SHP77 treated with DMSO at 0.1 percent for 48 hours (cell line): ENCODE data around the gene ACOT13.
"Not testable (repeated sequence)": the region's sequence is repeated elsewhere in the genome, so short reads cannot be mapped to it uniquely, and the experiment has no call there.

Experiments
- DNase-seq: peaks from one replicate; lab custom pipeline; 2025; lab: John Stamatoyannopoulos, UW

Gene ACOT13

GRCh38 chr6:24731456-24732134 is 64.7 kb downstream of the ACOT13 start:
- not testable (repeated sequence) for DNase-seq

GRCh38 chr6:24734166-24734565 is 67.3 kb downstream of the ACOT13 start:
- DNase-seq: no peak

GRCh38 chr6:24734710-24735109 is 67.8 kb downstream of the ACOT13 start:
- not testable (repeated sequence) for DNase-seq

DNA sequence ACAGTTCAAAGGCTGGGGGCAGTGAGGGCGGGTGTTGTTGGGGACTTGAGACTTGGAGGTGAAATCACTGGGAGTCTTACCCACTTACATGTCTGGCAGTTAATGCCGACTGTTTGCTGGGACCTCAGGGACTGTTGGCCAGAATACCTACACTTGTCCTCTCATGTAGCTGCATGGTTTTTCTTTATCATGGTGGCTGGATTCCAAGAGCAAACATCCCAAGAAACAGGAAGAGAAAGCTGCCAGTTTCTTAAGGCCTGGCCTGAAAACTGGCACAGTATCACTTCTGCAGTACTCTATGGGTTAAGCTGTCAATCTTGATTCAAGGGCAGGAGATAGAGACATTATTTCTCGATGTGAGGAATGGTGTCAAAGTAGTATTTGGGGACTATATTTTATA is 71.9 kb downstream of the ACOT13 start:
- DNase-seq: no peak

- no peak for DNase-seq
These were observed 74.0 kb downstream of the ACOT13 start for GRCh38 chr6:24740861-24741260.

DNA sequence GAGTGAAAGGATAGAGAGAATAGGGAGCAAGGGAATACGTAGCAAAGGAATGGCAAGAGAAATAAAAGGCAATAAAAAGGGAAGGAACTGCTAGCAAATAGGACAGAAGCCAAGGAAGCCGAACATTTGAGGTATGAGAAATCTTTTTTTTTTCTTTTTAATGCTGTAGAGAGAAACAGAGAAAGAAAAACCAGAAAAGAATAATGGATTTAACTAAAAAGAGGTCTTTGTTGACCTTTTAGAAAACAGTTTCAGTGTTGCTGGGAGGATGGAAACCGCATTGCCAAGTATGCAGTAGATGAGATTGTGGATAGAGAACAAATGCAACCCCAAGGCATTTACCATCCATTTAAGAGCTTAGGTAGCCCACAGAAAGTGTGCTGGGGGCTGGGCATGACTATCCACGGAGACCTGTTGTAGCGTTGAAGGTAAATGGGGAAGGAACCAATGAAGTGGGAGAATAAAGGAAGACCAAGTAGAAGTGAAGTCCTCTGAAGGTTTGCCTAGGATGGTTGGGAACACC is 75.4 kb downstream of the ACOT13 start:
- DNase-seq: no peak

DNA sequence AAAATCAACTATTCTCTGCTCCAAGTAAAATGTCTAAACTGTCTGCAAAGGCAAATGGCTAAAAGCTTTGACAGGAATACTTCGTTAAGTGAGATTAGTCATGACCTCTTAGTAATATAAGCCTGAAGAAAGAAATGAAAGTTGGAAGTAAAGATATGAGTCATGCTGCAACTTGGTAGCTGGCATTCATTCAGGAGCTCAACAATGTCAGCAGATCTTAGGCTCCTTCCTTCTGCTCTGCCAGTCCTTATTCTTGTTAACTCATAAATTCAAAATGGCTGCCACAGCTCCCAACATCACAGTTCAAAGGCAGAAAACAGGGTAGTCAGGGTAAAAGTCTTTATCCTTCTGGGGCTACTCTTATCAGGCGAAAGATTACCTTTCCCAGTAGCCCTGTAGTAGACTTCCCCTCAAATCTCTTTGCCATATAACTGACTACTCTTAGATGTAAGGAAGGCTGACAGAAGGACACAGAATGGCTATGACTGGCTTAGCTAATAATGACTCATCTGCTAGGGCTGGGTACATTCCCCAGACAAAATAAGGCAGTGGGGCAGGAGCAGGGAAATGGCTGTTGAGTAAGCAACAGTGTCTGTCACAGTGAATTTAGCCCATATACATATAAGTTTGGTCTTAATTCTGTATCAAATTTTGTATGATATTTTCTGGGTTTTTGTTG is 76.5 kb downstream of the ACOT13 start:
- no peak for DNase-seq

DNA sequence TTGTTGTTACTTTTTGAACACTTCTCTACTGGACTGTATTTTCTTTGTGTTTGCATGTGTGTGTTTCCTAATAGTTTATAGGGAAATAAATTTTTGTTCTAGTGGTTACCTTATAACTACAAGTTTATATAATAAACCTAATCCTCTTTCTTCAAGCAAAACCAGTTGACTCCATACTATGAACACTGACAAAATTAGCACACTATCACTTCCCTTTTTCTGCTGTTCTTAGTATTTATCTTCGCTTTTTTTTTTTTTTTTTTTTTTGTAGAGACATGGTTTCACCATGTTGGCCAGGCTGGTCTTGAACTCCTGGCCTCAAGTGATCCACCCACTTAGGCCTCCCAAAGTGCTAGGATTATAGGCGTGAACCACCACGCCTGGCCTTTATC is 77.1 kb downstream of the ACOT13 start:
- no peak for DNase-seq

DNA sequence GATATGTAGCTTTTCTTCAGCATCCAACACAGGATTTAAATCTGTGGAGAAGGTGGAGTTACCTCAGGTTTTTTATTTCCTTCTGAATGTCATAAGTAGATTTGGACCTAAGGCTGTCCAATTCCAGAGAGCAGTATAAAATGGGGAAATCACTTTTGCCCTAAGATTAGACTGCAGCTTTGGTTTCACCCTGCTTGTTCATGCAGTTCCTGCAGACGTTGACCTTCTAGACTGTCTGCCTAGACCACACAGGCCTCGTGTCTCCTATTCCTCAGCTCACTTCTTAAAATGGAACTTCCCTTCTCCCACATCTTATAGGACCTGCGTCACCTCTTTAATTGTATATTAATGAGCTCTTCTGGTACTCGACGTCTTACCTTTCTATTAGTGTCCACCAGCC is 78.0 kb downstream of the ACOT13 start:
- no peak for DNase-seq

DNA sequence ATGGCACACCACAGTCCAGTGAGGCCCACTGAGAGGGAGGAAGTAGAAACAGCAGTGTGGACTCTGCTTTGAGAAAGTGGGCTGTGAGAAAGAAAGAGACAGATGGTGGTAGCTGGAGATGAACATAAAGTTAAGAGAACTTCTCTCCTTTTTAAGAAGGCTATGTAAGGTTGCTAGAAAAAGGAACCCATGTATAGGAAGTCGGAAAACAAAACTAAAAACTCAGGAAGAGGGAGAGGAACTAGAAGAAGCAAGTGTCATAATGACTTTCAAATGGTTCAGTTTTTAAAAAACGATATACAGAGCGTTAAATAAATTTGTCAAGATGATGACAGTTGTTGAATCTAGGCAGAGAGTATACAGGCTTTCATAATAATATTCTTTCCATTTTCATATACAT is 82.4 kb downstream of the ACOT13 start:
- no peak for DNase-seq

- not testable (repeated sequence) for DNase-seq
These were observed 84.0 kb downstream of the ACOT13 start for GRCh38 chr6:24750878-24751277.

- no peak for DNase-seq
These were observed 85.6 kb downstream of the ACOT13 start for GRCh38 chr6:24752503-24752902.

GRCh38 chr6:24752917-24753492 is 86.1 kb downstream of the ACOT13 start:
- DNase-seq: no peak

DNA sequence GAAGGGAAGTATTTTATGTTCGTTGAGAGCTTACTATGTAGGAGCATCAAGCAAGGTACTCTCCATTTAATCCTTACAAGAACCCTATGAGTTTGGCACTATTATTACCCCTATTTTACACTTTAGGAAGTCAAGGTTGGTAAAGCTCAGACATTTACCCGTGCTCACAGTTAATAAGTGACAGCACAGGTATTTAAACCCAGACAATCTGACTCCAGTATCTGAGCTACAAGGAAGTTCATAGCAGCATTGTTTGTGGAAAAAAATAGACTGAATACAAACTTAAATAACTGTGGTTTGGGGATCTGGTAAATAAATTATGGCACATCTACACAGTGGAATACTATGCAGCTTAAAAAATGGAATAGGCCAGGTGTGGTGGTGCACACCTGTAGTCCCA is 86.7 kb downstream of the ACOT13 start:
- no peak for DNase-seq

- DNase-seq: not testable (repeated sequence)
These were observed 87.5 kb downstream of the ACOT13 start for GRCh38 chr6:24754378-24754777.
